Eye (tissue), 1 donor: Measurements from ENCODE around the gene NDUFS7.

ENCODE experiments used
- DNase-seq: peaks from one replicate; pipeline ENCODE4 v3.0.0-alpha.2; 2015

NDUFS7 gene

GRCh38 chr19:1365319-1366269, 18.1 kb upstream of the NDUFS7 start:
- DNase-seq = peak; percentile 64

GRCh38 chr19:1366296-1366695, 17.4 kb upstream of the NDUFS7 start:
- no peak for DNase-seq

DNA sequence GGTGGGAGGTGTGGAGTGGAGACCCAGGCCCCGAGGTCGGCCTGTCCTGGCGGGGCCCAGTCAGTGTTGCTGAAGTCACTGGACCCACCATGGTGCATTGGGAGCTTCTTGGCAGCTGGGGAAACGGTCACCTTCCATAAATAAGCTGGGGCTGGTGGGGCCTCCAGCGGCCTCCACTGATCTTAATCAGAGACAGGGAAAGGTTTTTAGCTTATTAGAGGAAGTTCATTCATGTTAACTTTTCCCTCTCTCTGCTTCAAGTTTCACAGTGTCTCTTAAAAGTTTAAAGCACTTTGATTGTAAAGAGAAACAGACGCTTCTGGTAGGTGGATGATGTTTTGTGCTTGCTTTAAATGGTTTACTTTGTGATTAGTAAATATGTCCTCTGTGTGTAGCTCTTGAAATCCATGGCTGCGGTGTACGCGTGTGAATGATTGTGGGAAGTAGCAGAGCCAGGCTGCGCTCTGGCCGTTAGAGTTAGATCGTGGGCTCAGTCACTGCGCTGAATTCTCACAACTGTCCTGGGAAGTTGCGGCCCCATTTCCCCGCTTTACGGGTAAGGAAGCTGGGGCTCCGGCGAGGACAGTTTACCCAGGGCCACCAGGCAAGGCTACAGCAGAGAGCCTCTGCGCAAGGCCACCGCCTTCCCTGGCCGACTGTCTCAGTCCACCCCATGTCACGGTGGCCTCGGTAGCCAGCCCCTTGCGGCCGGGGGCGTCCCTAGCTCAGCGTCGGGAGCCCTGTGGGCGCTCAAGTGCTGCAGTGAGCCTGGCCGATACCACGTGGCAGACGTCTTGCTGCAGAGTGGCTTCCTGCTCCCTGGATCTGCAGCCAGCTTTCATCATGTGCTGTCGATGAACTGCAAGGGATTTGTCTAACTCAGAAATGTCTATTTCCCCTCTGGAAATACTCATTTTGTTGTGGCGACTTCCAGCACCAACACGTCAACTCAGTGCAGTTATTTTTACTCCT, 16.5 kb upstream of the NDUFS7 start:
- no peak for DNase-seq

DNA sequence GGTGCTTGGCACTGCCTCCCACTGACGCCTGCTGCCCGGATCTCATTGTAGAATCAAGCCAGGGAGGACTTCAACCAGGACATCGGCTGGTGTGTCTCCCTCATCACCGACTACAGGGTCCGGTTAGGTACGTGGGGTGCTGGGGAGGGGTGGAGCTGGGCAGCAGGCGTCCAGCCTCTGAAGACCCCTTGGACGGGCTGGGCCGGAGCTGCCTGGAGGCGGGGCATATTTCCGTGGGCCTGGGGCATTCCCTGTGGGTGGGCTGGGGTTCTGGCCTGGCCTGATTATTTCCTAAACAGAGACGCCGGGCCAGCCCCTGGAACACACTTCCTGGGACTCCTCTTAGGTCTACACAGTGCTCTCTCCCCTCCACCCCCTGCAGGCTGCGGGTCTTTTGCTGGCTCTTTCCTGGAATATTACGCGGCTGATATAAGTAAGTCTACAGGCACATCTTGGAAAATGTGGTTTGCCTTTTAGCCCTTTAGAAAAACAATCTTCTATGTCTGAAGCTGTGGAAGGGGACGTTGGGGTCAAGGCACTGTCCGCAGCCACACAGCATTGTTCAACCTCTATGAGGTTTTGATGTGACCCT, 14.4 kb upstream of the NDUFS7 start:
- DNase-seq = no peak

DNA sequence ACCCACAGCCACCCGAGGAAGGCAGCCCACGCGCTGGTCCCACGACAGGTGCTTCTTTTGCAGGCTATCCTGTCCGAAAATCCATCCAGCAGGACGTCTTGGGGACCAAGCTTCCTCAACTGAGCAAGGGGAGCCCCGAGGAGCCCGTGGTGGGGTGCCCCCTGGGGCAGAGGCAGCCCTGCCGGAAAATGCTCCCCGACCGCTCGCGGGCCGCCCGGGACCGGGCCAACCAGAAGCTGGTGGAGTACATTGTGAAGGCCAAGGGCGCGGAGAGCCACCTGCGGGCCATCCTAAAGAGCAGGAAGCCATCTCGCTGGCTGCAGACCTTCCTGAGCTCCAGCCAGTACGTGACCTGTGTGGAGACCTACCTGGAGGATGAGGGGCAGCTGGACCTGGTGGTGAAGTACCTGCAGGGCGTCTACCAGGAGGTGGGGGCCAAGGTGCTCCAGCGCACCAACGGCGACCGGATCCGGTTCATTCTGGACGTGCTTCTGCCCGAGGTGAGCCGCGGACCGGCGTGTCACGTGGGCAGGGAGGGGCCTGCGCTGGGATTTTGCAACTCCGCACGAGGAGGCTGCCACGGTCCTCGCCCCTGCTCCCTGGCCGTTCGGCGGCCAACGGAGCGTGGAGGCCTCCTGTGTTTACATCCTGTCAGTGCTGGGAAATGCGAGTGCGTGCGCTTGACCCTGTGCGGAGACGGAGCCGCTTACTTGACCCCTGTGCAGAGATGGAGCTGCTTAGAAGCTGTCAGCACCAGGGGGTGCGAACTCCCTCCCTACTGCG, 12.9 kb upstream of the NDUFS7 start:
- peak; percentile 55 for DNase-seq

DNA sequence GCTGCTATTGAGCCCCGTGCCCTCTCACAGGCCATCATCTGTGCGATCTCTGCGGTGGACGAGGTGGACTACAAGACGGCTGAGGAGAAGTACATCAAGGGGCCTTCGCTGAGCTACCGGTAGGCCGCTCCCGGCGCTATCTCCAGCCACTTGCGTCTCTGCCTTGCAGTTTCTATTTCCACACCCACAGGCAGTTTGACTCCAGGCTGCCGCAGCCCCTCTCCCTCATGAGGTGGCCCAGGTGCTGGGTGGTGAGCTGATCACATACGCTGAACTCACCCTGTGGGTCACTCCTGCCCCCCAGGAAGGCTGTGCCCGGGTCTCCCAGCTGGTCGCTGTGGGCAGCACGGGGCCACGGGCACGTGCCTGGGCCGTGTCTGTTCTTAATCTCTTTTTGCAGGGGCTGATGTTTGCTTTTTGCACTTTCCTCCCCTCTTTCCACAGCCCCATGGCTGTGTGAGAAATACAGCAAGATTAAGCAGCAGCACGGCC, 10.6 kb upstream of the NDUFS7 start:
- no peak for DNase-seq

DNA sequence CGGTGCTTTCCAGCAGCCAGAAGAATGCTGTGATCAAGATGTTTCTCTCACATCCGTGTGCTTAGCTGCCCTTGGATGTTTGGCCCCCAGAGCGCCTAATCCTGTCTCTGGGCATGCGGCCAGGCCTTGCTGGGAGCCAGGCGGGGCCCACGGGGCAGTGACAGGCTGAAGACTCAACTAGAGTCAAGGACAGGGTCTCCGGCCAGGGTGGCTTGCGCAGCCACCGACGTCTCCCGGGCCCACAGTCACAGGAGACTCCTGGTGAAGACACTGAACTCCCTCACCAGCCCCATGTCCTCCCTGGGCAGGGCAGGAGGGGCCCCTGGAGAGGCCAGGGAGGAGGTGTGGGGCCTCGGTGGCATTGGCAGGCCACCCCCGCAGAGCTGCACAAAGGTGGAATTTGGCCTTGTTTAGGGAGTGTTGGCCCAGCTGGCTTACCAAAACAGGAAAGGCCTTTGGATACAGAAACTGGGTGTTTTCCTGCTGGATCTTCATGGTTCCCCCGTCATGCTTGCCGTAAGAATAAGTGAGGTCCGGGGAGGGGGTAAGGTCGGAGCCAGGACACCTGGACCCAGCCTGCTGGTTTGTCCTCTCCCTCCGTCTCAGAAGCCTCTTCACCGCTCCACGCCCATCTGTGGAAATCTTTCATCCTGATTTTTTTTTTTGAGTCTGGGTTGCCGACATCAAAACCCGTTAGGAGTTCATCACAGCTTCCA, 10.0 kb upstream of the NDUFS7 start:
- DNase-seq = peak; percentile 61

DNA sequence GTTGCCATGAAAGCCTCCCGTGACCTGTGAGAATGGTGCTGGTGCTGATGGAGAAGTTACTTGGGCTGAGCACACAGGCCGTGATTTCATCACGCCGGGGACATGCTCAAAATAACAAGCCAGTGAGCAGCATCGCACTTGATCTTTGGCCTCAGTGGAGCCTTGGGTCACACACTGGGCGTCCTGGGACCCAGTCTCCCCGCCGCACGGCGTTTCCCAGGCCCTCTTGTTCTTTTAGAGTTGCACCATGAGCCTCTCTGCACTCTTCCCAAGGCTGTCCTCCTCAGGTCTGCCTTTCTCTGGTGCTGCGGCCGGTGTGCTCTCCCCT, 9.5 kb upstream of the NDUFS7 start:
- DNase-seq = no peak

DNA sequence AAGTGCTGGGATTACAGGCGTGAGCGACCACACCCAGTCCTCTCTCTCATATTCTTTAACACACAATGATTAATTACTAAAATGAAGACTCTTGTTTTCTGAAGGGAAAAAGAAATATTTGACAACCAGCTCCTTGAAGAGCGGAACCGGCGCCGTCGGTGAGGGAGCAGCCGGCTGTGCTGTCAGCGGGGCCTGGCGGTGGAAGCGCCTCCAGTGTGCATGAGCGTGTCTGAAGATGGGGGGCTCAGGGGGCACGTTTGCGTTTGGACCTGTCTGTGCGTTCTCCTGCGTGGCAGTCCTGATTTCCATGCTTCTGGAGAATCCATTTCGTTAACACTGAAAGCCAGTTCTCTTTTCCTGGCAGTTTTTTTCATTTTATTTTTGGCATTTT, 7.3 kb upstream of the NDUFS7 start:
- no peak for DNase-seq

DNA sequence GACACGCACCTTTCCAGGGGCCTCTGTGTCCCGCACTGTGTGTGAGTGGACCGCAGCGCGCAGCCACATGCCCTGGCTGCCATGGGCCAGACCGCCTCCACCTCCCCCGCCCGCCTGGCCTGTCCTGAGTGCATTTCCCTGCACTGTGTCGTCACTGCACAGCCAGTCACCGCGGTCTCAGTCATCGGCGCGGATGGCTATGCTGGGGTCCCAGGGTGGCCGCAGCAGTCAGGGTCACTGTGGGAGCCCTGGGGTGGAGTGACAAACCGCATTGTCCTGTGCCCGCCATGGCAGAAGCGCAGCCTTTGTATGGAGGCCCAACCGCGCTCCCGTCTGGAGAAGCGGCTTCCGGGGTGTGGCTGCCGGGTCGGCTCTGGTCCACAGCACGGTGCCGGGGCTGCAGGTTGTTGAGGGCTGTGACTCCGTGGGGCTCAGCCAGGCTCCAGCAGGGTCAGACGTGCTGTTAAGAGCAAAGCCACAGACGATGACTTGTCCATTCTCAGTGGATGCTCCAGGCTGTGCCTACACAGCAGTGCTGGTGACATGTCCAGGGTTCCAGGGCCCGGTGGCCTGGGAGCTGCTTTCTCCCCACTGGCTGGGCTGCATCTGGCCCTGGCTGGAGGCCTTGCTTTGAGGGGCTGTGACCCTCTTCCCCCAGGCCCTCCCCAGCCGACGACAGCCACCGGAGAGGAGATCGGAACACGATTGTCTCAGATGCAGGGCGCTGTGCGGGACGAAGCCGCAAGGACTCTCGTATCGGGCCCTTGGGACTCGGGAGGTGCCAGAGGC, 6.3 kb upstream of the NDUFS7 start:
- no peak for DNase-seq

GRCh38 chr19:1377965-1378785, 5.5 kb upstream of the NDUFS7 start:
- DNase-seq = peak; percentile 1

DNA sequence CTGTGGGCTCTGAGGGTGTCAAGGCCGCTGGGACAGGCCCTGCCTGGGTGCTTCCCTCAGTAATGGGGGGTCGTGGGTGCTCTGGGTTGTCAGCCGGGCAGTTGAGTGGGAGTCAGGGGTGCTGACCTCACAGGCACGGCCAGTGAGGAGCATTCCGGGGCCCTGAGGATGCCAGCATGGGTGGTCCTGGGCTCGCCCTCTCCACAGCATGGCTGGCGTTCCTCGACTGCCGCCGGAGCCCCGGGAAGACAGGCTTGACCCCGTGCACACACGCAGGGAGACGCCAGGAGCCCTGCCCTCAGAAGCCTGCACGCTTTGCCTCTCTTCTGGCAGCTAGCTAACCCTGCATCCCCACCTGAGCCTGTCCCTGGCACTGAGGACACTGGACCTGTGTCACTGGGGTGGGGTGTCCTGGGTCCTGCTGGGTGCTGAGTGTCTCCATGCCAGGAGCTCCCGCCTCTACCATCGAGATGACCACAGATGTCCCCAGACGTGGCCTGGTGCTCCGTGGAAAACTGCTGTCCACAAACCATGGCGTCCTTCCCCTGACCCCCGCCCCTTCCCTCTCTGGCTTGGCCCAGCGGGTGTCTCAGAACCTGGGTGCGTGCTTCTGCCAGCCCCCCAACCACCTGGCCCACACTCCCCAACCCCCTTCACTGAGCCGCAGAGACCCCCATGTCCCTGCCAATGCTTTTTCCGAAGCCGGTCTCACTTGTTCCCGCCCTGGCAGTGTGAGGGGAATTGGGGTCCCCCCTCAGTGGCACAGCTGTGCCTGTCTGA, 4.4 kb upstream of the NDUFS7 start:
- DNase-seq = peak; percentile 1

- DNase-seq = no peak
Observed at GRCh38 chr19:1379961-1380489, 3.7 kb upstream of the NDUFS7 start.

DNA sequence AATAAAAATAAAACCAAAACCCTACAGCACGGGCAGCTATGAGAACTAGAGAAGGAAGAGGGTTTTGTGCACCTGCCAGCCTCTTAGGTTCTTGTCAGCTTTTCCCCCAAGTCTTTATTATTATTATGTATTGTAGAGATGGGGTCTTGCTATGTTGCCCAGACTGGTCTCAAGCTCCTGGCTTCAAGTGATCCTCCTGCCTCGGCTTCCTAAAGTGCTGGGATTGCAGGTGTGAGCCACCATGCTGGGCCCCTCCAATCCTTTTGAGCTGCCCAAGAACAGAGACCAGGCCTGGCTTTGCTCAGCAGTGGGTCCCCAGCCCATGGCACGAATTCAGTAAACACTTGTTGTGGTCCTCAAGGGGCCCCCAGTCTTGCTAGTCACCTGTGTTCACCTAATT, 1.5 kb upstream of the NDUFS7 start:
- no peak for DNase-seq

GRCh38 chr19:1383017-1383311, 743 bp upstream of the NDUFS7 start:
- DNase-seq = no peak

DNA sequence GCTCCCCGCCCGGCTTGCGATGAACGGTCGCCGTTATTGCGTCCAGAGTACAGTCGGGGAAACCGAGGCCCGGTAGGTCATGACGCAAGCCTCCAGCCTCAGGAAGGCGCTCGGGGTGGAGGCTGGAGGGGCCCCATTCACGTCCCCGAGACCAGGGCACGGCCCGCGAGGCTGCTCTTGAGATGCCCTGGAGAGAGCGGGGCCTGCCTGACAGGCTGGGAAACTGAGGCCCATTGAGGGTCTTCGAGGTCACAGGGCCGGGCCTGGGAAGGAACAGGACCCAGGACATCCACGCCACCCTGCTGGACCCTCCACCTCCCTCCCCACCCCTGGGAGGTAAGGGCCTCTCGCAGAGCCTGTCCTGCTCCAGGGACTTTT, 367 bp downstream of the NDUFS7 start:
- no peak for DNase-seq

DNA sequence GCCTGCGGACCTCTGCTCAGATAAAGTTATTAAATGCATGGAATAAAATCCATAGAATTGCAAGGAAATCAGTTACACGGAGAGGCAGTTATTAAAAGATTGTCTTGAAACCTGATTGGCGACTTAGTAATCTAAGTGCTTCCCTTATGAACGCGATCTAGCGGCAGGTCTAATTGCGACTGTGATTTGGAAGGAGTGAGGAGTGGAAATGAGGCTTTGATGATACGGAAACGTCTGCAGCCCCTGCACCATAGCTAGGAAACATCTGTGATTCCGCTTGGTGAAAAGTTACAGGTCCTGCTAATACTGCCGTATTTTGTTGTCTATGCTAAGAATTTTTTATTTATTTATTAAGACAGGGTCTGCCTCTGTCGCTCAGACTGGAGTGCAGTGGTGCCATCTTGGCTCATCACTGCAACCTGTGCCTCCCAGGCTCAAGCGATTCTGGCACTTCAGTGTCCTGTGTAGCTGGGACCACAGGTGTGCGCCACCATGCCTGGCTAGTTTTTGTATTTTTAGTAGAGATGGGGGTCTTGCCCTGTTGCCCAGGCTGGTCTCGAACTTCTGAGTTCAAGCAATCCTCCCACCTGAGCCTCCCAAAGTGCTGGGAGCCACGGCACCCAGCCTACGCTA, 887 bp downstream of the NDUFS7 start:
- DNase-seq = no peak

DNA sequence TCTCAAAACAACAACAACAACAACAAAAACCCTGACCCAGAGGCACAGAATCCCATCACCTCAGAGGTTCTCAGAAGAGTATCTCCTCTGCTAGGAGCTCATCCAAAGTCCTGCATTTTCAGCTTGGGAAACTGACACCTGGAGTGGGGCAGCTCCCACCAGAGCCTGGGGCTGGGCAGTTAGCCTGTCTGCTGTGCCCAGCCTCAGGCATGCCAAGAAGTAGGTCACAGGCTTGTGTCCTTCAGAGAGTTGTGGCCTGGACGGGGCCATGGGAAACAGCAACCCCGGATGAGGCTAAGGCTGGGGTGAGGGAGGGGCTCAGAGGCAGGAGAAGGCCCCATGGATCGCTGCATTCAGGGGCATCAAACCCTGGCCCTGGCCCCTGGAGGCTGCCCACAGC, 2.1 kb downstream of the NDUFS7 start:
- DNase-seq = no peak
